Progenitor cell of endocrine pancreas (in vitro differentiated cells): Measurements from ENCODE around the gene OR5C1. TPM values are rescaled to one million over a fixed set of nuclear protein-coding genes. Genes with fewer than 3 reads are reported as not detected.

ENCODE experiments used
- DNase-seq: peaks from one replicate; pipeline ENCODE4 v3.0.0; 2021; ENCODE audit warnings: low spot score; ENCODE audit not compliant: unreplicated experiment
- H3K27ac Mint-ChIP-seq: 2 replicates; pipeline ENCODE4 v1.8.0; 2021; ENCODE audit warnings: mild to moderate bottlenecking, moderate library complexity, mixed read lengths
- H3K27me3 Mint-ChIP-seq: 2 replicates; pipeline ENCODE4 v1.8.0; 2021; ENCODE audit warnings: mixed read lengths
- H3K36me3 Mint-ChIP-seq: 2 replicates; pipeline ENCODE4 v1.8.0; 2022; ENCODE audit warnings: mixed read lengths; ENCODE audit not compliant: insufficient read depth
- H3K4me1 Mint-ChIP-seq: 2 replicates; pipeline ENCODE4 v1.8.0; 2021; ENCODE audit warnings: low read depth, mixed read lengths
- H3K4me3 Mint-ChIP-seq: 2 replicates; pipeline ENCODE4 v1.8.0; 2021; ENCODE audit warnings: low read depth, mild to moderate bottlenecking, moderate library complexity, mixed read lengths
- H3K9me3 Mint-ChIP-seq: 2 replicates; pipeline ENCODE4 v1.8.0; 2021; ENCODE audit warnings: low read depth, mixed read lengths
- total RNA-seq: library from RNA; stranded (reverse); gene quantifications from 2 replicates; pipeline ENCODE4 v1.2.1, GENCODE V29; 2021
- TF ChIP-seq, protein P1 (sequence below): fragments of 200-600 bp; sonication (generic); IDR thresholded peaks from one replicate; pipeline ENCODE4 v1.5.0; 2021; ENCODE audit warnings: antibody characterized with exemption, mild to moderate bottlenecking; ENCODE audit not compliant: unreplicated experiment

The OR5C1 gene
- total RNA-seq, 1 donor from 2014 or later = not detected

DNA sequence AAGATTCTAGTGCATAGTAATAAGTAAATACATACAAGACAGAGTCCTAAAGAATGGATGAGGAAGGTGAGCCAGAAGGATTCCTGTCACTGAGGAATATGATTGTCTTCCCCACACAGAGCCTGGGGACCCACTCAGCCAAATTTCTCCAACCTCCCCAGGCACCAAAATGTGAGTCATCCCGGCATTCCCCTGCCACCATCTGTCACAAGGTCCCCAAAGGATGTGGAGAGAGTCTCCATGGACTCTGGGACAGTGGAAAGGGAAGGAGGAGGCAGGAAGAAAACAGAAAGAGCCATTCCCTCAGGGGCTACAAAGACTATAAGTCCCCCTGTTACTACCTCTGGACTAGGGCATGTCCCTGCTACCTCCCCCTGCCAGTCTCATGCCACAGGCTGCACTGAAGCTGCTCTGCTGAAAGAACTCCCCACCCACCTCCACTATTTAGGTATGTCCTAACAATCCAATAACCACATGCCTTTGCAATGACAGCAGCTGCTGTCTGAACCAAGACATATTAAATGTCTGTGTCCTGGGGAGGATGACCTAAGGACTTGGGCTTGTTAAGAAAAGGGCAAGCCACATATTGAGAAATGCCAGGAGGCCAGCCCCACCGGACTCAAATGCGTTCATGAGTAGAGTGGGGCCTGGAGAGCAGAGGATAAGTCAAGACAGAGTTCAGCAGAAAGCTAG lies 10.7 kb upstream of the OR5C1 start:
- Mint-ChIP-seq H3K27ac (no peak overlapping the region), H3K4me1 (no peaks in the 10 kb centered on the region), H3K4me3 (no peak overlapping the region), H3K36me3 (peaks cover 2% of the 10 kb centered on the region), H3K9me3 (peaks cover 19% of the 10 kb centered on the region), H3K27me3 (no peaks in the 10 kb centered on the region)
- TF ChIP-seq, protein P1, sequence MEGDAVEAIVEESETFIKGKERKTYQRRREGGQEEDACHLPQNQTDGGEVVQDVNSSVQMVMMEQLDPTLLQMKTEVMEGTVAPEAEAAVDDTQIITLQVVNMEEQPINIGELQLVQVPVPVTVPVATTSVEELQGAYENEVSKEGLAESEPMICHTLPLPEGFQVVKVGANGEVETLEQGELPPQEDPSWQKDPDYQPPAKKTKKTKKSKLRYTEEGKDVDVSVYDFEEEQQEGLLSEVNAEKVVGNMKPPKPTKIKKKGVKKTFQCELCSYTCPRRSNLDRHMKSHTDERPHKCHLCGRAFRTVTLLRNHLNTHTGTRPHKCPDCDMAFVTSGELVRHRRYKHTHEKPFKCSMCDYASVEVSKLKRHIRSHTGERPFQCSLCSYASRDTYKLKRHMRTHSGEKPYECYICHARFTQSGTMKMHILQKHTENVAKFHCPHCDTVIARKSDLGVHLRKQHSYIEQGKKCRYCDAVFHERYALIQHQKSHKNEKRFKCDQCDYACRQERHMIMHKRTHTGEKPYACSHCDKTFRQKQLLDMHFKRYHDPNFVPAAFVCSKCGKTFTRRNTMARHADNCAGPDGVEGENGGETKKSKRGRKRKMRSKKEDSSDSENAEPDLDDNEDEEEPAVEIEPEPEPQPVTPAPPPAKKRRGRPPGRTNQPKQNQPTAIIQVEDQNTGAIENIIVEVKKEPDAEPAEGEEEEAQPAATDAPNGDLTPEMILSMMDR = no peak
- no peak for DNase-seq

DNA sequence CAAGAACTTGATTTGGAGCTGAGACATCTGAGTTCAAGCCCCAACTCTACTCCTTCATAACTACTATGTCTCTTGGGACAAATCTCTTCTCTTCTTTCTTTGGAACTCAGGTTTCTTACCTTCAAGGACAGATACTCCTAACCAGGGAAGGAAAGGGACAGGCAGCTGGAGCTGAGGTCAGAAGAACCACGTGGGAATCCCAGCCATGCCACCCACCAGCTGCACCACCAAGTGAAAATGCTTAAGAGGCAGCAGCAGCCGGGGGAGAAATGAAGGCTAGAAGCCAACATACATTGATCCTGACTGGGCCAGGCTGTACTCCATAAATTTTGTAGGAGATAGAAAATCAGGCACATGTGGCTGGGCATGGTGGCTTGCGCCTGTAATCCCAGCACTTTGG lies 9.6 kb upstream of the OR5C1 start:
- no peak for DNase-seq
- Mint-ChIP-seq H3K4me3 (no peak overlapping the region), H3K9me3 (peaks cover 18% of the 10 kb centered on the region), H3K36me3 (no peaks in the 10 kb centered on the region), H3K4me1 (no peaks in the 10 kb centered on the region), H3K27ac (no peak overlapping the region), H3K27me3 (no peaks in the 10 kb centered on the region)
- TF ChIP-seq, protein P1 = no peak

DNA sequence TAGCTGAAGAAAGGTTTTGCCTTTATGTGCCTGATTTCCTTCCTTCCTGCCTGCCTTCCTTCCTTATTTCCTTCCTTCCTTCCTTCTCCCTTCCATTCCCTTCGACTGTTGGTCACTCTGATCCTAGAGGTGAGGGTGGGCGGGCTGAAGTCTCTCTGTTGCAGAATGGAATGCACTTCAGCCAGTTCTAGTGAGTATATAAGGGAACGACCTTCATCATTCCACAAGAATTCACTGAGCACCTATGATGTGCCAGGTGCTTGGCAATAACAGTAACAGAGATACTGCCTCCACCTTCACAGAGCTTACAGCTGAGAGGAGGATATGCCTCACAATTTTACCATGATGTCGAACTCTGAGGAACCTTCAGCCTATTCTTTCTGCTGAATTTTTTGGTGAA lies 8.7 kb upstream of the OR5C1 start:
- H3K9me3 Mint-ChIP-seq = peaks cover 15% of the 10 kb centered on the region

DNA sequence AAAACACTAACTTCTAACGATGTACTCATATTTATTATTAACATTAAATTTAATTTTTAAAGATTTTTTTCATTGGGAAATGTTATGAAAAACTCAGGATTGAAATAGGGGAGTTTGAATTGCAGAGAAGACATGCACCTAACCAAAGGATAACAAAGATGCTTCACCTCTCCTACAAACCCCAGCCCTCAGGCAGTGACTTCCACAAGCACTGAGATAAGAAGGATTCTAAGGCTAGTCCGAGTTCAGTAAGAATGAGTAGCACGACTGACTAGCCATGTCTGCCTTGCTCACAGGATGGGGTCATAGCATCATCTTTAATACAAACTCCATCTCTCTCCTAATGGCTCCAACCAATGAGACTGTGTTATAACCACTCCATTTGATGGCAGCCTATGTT lies 7.1 kb upstream of the OR5C1 start:
- no peak overlapping the region for H3K4me3 Mint-ChIP-seq
- H3K27me3 Mint-ChIP-seq = no peaks in the 10 kb centered on the region
- H3K9me3 Mint-ChIP-seq = peaks cover 15% of the 10 kb centered on the region
- H3K36me3 Mint-ChIP-seq = no peaks in the 10 kb centered on the region
- peaks cover 2% of the 10 kb centered on the region for H3K4me1 Mint-ChIP-seq
- H3K27ac Mint-ChIP-seq = no peak overlapping the region
- DNase-seq = no peak
- TF ChIP-seq, protein P1 = no peak

More for the DNA sequence above, 8.7 kb upstream of the OR5C1 start:
- Mint-ChIP-seq H3K27me3 (no peaks in the 10 kb centered on the region), H3K27ac (no peak overlapping the region), H3K4me1 (peaks cover 2% of the 10 kb centered on the region), H3K36me3 (no peaks in the 10 kb centered on the region), H3K4me3 (no peak overlapping the region)
- DNase-seq = no peak
- TF ChIP-seq, protein P1 = no peak

DNA sequence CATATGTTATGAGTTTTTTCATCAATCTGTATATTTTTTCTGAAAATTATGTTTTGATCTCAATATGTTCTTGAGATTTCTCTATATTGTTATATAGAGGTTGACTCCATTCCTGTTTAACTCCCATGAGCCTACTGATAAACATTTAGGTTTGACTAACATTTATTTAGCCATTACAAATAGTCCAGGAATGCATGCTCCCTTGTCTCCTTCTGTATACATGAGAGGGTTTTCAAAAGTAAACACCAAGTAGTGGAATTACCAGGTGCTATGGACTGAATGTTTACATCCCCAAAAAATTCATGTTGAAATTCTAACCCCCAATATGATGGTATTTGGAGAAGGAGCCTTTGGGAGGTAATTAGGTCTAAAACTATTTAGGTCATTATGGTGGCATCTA lies 3.5 kb upstream of the OR5C1 start:
- TF ChIP-seq, protein P1 = no peak
- no peak overlapping the region for H3K4me3 Mint-ChIP-seq
- H3K9me3 Mint-ChIP-seq = peaks cover 15% of the 10 kb centered on the region
- no peaks in the 10 kb centered on the region for H3K27me3 Mint-ChIP-seq
- no peak for DNase-seq
- no peaks in the 10 kb centered on the region for H3K36me3 Mint-ChIP-seq
- no peak overlapping the region for H3K27ac Mint-ChIP-seq
- H3K4me1 Mint-ChIP-seq = peaks cover 2% of the 10 kb centered on the region
